KMS-11 (cell line): ENCODE measurements around the gene FYN.

Source experiments
- H2AFZ ChIP-seq: fragments of 200-600 bp; sonication (generic); 2 replicates; pipeline ENCODE4 v1.6.1; 2016; ENCODE audit warnings: antibody characterized with exemption, mixed run types, low read depth
- H3K27ac ChIP-seq: fragments of 200-600 bp; sonication (generic); 2 replicates; pipeline ENCODE4 v1.6.1; 2016; ENCODE audit warnings: mild to moderate bottlenecking, mixed run types
- H3K27me3 ChIP-seq: fragments of 200-600 bp; sonication (generic); 2 replicates; pipeline ENCODE4 v1.6.1; 2017; ENCODE audit warnings: mild to moderate bottlenecking, low read depth, mixed run types, moderate library complexity; ENCODE audit not compliant: insufficient read depth
- H3K36me3 ChIP-seq: fragments of 200-600 bp; sonication (generic); 2 replicates; pipeline ENCODE4 v1.6.1; 2017; ENCODE audit warnings: mild to moderate bottlenecking, mixed run types; ENCODE audit not compliant: insufficient read depth
- H3K4me1 ChIP-seq: fragments of 200-600 bp; sonication (generic); 2 replicates; pipeline ENCODE4 v1.6.1; 2016; ENCODE audit warnings: mild to moderate bottlenecking, low read depth, mixed run types; ENCODE audit not compliant: poor library complexity, severe bottlenecking
- H3K4me2 ChIP-seq: fragments of 200-600 bp; sonication (generic); 2 replicates; pipeline ENCODE4 v1.7.0; 2016; ENCODE audit warnings: mild to moderate bottlenecking, mixed run types
- H3K4me3 ChIP-seq: fragments of 200-600 bp; sonication (generic); IDR thresholded peaks from 2 replicates; pipeline ENCODE4 v1.6.1; 2017; ENCODE audit warnings: low read depth, low read length, mixed read lengths; ENCODE audit not compliant: insufficient read depth
- H3K79me2 ChIP-seq: fragments of 200-600 bp; sonication (generic); 2 replicates; pipeline ENCODE4 v1.6.1; 2016; ENCODE audit warnings: low read depth, mixed run types; ENCODE audit not compliant: insufficient read depth
- H3K9ac ChIP-seq: fragments of 200-600 bp; sonication (generic); 2 replicates; pipeline ENCODE4 v1.6.1; 2016; ENCODE audit warnings: mild to moderate bottlenecking, mixed run types
- H4K20me1 ChIP-seq: fragments of 200-600 bp; sonication (generic); 2 replicates; pipeline ENCODE4 v1.6.1; 2016; ENCODE audit warnings: mild to moderate bottlenecking, mixed run types; ENCODE audit not compliant: insufficient read depth
- CTCF ChIP-seq: fragments of 200-600 bp; sonication (generic); conservative IDR thresholded peaks from 2 replicates; pipeline ENCODE4 v1.6.1; 2017; ENCODE audit warnings: low read depth, mild to moderate bottlenecking, antibody characterized with exemption, low read length, moderate library complexity, mixed read lengths

FYN gene

GRCh38 chr6:111615916-111616612 lies 257.2 kb downstream of the FYN start:
- H3K9ac ChIP-seq, result no peak overlapping the region
- no peaks in the 10 kb centered on the region for H3K79me2 ChIP-seq
- H3K36me3 ChIP-seq, result no peaks in the 10 kb centered on the region
- no peak overlapping the region for H3K27ac ChIP-seq
- H3K27me3 ChIP-seq, result no peaks in the 10 kb centered on the region
- no peaks in the 10 kb centered on the region for H3K4me1 ChIP-seq
- TF ChIP-seq CTCF, result no peak
- H4K20me1 ChIP-seq, result no peaks in the 10 kb centered on the region
- no peak overlapping the region for H3K4me2 ChIP-seq
- no peak overlapping the region for H3K4me3 ChIP-seq
- no peak overlapping the region for H2AFZ ChIP-seq

DNA sequence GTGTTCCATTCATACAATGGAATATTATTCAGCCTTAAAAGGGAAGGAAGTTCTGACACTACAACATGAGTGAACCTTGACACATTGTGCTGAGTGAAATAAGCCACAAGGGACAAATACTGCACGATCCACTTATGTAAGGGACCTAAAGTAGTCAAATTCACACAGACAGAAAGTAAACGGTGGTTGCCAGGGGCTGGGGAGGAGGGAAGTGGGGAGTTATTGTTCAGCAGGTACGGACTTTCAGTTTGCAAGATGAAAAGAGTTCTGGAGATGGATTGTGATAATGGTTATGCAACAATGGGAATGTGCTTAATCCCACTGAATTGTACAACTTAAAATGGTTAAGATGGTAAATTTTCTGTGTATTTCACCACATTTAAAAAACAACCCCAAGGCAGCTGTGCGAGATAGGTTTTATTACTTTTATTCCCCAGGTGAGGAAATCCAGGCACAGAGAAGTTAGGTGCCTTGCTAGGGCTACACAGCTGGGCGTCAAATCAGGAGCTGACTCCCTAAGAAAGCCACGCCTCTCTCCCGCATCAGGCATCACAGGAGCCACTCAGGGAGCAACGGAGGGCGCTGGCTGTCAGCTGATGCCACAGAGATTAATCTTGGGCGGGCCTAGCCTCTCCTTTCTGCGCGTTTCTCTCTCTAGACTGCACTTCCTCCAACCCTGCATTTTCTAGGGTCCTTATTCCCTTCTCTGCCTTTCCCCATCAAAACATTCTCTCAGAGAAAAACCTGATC lies 258.2 kb downstream of the FYN start:
- Histone ChIP-seq H3K4me1 (no peaks in the 10 kb centered on the region), H3K27ac (no peak overlapping the region), H3K4me2 (no peak overlapping the region), H3K9ac (no peak overlapping the region), H3K4me3 (no peak overlapping the region), H3K79me2 (no peaks in the 10 kb centered on the region), H4K20me1 (no peaks in the 10 kb centered on the region), H3K36me3 (no peaks in the 10 kb centered on the region), H2AFZ (no peak overlapping the region), H3K27me3 (no peaks in the 10 kb centered on the region)
- TF ChIP-seq CTCF, result no peak

GRCh38 chr6:111612379-111612778 lies 260.9 kb downstream of the FYN start:
- TF ChIP-seq CTCF, result no peak

GRCh38 chr6:111610548-111611172 lies 262.6 kb downstream of the FYN start:
- TF ChIP-seq CTCF, result no peak
- Histone ChIP-seq H3K4me1 (no peaks in the 10 kb centered on the region), H3K9ac (no peak overlapping the region), H2AFZ (no peak overlapping the region), H3K4me2 (no peak overlapping the region), H3K36me3 (no peaks in the 10 kb centered on the region), H3K79me2 (no peaks in the 10 kb centered on the region), H3K27me3 (no peaks in the 10 kb centered on the region), H3K4me3 (no peak overlapping the region), H3K27ac (no peak overlapping the region), H4K20me1 (no peaks in the 10 kb centered on the region)

More at GRCh38 chr6:111612379-111612778, 260.9 kb downstream of the FYN start:
- no peaks in the 10 kb centered on the region for H3K36me3 ChIP-seq
- no peak overlapping the region for H3K4me2 ChIP-seq
- no peaks in the 10 kb centered on the region for H3K4me1 ChIP-seq
- no peaks in the 10 kb centered on the region for H3K79me2 ChIP-seq
- H3K9ac ChIP-seq, result no peak overlapping the region
- H4K20me1 ChIP-seq, result no peaks in the 10 kb centered on the region
- H3K27me3 ChIP-seq, result no peaks in the 10 kb centered on the region
- H2AFZ ChIP-seq, result no peak overlapping the region
- no peak overlapping the region for H3K27ac ChIP-seq
- H3K4me3 ChIP-seq, result no peak overlapping the region
